BLaER1 treated with 17β-estradiol and CSF1 and Interleukin-3, amounts not matched to agents 10 nM and 100 nM (cell line): ENCODE data around the gene ACTN1.

ENCODE experiments used
- H3K27ac ChIP-seq, 11 experiments: shearing (Covaris generic); formaldehyde crosslinking; 2 replicates each; pipeline ENCODE4 v1.8.1; 2022
- H3K27me3 ChIP-seq, 11 experiments: shearing (Covaris generic); formaldehyde crosslinking; 2 replicates each; pipeline ENCODE4 v1.8.1; 2022
- H3K36me3 ChIP-seq, 11 experiments: shearing (Covaris generic); formaldehyde crosslinking; 2 replicates each; pipeline ENCODE4 v1.8.1; 2022
- H3K4me1 ChIP-seq, 10 experiments: shearing (Covaris generic); formaldehyde crosslinking; 2 replicates each; pipeline ENCODE4 v1.8.1; 2022
- H3K4me2 ChIP-seq, 11 experiments: shearing (Covaris generic); formaldehyde crosslinking; 2 replicates each; pipeline ENCODE4 v1.8.1; 2022
- H3K4me3 ChIP-seq, 10 experiments: shearing (Covaris generic); formaldehyde crosslinking; 2 replicates each; pipeline ENCODE4 v1.8.1; 2022
- H3K9ac ChIP-seq, 11 experiments: shearing (Covaris generic); formaldehyde crosslinking; 2 replicates each; pipeline ENCODE4 v1.8.1; 2022
- H3K9me3 ChIP-seq, 11 experiments: shearing (Covaris generic); formaldehyde crosslinking; replicated peaks in 1 of 11; 2 replicates each; pipeline ENCODE4 v1.8.1; 2022
- H4K20me1 ChIP-seq, 11 experiments: shearing (Covaris generic); formaldehyde crosslinking; 2 replicates each; pipeline ENCODE4 v1.8.1; 2022
- Cebpa-rat ChIP-seq, 11 experiments: shearing (Covaris generic); IDR thresholded peaks; 2 replicates each; pipeline ENCODE4 v1.8.1; 2022

The ACTN1 gene

DNA sequence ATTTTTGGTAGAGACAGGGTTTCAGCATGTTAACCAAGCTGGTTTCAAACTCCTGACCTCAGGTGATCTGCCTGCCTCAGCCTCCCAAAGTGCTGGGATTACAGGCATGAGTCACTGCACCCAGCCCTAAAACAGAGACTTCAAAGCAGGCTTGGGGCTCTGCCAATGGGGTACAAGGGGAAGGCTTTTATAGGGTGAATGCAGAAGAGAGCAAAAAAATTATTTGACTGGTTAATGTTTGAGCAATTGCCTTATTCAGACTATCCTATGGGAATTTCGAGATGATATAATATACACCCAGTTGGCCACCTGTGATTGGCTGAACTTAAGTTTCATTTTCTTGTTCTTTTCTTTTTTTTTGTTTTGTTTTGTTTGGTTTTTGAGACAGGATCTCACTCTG is 31.5 kb upstream of the ACTN1 start:
- Histone ChIP-seq H3K27me3 (no peaks in the 10 kb centered on the region), H3K36me3 (no peaks in the 10 kb centered on the region), H3K27ac (no peak overlapping the region), H3K9me3 (no peaks in the 10 kb centered on the region), H3K4me3 (no peak overlapping the region), H3K4me1 (peaks cover 9 to 32% (median 23%) of the 10 kb centered on the region in 10 experiments), H3K4me2 (no peak overlapping the region), H3K9ac (no peak overlapping the region), H4K20me1 (no peaks in the 10 kb centered on the region)
- no peak for TF ChIP-seq Cebpa-rat (IDR thresholded peaks at IDR 0.05)

DNA sequence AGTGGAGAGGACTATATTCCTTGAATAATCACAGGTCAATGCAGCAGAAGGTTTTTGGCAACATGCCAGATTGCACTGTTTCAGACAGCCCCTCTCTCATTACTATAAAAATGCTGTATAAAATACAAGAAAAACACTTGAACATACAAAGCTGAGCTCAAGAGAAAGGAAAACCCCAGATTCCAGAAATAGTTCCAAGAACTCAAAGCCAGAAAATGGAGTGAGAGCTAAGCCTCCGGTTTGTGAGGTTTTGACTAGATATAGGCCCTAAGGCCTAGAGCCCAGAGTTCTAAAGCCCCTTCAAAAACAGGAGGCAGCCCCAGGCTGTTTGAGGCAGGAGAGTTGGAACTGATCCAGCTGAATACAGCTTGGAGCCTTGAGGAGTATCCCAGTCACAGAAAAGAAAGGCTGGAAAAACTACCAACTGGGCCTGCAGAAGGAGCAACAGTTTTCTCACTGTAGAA is 29.4 kb upstream of the ACTN1 start:
- no peaks in the 10 kb centered on the region for H3K9me3 ChIP-seq
- no peak overlapping the region for H3K9ac ChIP-seq
- no peaks in the 10 kb centered on the region for H3K27me3 ChIP-seq
- peaks cover 0 to 15% (median 9%) of the 10 kb centered on the region in 10 experiments; a peak in 15 of 20 replicates for H3K4me1 ChIP-seq
- no peaks in the 10 kb centered on the region for H4K20me1 ChIP-seq
- TF ChIP-seq Cebpa-rat (IDR thresholded peaks at IDR 0.05), result no peak
- H3K4me2 ChIP-seq, result no peak overlapping the region
- no peaks in the 10 kb centered on the region for H3K36me3 ChIP-seq
- H3K27ac ChIP-seq, result no peak overlapping the region
- H3K4me3 ChIP-seq, result no peak overlapping the region

DNA sequence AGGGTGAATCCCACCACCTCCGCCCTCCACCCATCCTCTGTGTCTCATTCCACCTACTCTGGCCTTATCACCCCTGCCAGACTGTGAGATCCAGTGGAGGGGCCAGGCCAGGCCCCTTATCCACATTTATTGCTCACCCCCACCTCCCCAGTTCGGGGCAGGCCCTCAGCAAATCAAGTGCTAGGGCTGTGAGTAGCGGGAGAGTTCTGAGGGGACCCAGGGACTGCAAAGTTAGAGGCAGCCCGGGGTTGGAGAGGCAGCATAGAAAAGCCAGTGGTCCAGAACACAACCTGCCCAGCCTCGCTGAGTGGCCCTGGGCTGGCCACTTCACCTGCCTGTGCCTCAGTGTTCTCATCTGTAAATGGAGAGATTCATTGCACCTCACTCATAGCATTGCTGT is 27.2 kb upstream of the ACTN1 start:
- Histone ChIP-seq H3K4me3 (no peak overlapping the region), H4K20me1 (no peaks in the 10 kb centered on the region), H3K27ac (no peak overlapping the region), H3K4me2 (no peak overlapping the region), H3K36me3 (no peaks in the 10 kb centered on the region), H3K9me3 (no peaks in the 10 kb centered on the region), H3K27me3 (no peaks in the 10 kb centered on the region), H3K4me1 (no peaks in the 10 kb centered on the region), H3K9ac (no peak overlapping the region)
- TF ChIP-seq Cebpa-rat (IDR thresholded peaks at IDR 0.05), result no peak

DNA sequence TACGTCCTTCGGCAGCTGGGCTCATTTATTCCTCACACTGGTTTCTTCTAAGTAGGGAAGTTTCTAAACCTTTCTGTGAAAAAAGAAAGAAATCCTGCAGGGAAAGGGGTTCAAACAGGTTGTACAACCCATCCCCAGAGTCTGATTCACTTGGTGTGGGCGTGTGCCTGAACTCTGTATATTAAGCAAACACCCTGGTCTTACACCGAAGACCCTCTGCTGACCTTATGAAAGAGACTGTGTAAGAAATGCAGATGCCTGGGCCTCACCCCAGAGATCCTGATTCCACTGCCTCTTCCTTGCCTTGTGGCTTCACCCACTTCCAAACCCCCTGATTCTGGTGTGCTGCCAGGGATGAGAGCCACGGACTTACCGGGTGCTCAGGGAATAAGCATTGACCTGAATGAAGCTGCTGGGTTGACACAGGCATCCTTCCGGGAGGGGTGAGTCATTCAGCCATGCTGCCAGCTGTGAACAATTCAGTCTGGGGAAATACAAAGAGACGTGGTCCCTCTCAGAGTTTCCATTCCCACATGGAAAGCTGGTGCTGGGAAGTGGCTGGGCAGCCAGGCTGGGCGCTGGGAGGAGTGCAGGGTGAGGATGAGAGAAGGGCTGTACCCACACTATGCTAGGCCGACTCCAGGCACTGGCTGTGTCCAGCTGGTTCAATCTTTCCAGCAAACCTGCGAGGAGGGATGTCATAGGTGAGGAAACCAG is 26.5 kb upstream of the ACTN1 start:
- Histone ChIP-seq H3K27ac (no peak overlapping the region), H4K20me1 (no peaks in the 10 kb centered on the region), H3K4me1 (no peaks in the 10 kb centered on the region), H3K9me3 (no peaks in the 10 kb centered on the region), H3K36me3 (no peaks in the 10 kb centered on the region), H3K4me2 (no peak overlapping the region; a peak in 1 of 22 replicates), H3K9ac (no peak overlapping the region), H3K4me3 (no peak overlapping the region), H3K27me3 (no peaks in the 10 kb centered on the region)
- no peak for TF ChIP-seq Cebpa-rat (IDR thresholded peaks at IDR 0.05)

DNA sequence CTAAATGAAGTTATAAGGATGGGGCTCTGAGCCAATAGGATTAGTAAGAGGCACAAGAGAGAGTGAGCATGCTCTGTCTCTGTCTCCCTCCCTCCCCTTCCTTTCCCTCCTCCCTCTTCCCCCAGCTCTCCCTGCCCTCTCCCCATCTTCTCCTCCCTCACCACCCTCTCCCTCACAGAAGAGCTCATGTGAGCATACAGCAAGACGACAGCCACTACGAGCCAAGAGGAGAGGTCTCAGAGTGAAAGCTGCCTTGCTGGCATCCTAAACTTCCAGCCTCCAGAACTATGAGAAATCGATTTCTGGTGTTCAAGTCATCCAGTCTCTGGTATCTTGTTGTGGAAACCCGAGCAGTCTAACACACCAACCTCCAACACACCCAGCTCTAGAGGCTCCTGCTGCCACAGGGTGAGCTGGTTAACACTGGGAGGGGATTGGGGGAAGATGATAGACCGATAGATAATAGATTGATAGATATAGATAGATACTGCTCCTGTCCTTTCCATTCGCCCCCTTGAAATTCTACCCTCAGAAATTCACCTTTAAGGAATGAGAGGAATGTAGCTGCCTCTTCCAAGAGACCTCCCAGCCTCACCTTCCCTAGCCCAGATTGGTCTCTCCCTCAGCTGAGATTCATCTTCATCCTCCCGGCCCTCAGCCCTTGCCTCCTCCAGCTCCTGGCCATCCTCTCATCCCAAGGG is 25.8 kb upstream of the ACTN1 start:
- no peaks in the 10 kb centered on the region for H3K9me3 ChIP-seq
- no peak overlapping the region for H3K9ac ChIP-seq
- no peak for TF ChIP-seq Cebpa-rat (IDR thresholded peaks at IDR 0.05)
- H3K4me3 ChIP-seq, result no peak overlapping the region
- H3K36me3 ChIP-seq, result no peaks in the 10 kb centered on the region
- no peak overlapping the region for H3K4me2 ChIP-seq
- H3K27me3 ChIP-seq, result no peaks in the 10 kb centered on the region
- H3K27ac ChIP-seq, result no peak overlapping the region
- H3K4me1 ChIP-seq, result no peaks in the 10 kb centered on the region
- H4K20me1 ChIP-seq, result no peaks in the 10 kb centered on the region

DNA sequence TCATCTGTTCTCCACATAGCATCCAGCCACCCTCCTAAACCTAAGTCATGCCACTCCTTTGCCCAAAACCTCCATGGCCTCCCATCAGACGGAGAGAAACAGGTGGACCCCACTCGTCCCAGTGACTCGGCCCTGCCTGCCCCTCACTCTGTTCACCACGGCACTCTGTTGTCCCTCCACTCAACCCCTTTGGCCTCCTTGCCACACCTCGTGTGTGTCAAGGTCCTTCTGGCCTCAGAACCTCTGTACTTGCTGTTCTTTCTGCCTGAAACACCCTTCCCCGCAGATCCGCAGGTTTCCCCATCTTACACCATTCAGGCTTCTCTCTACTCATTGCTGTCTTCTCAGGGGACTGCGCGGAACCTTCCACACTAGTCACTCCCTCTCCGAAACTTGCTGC is 24.5 kb upstream of the ACTN1 start:
- Histone ChIP-seq H3K4me2 (no peak overlapping the region), H3K27ac (no peak overlapping the region), H3K9me3 (no peaks in the 10 kb centered on the region), H3K36me3 (no peaks in the 10 kb centered on the region), H3K4me1 (no peaks in the 10 kb centered on the region), H3K9ac (no peak overlapping the region), H3K4me3 (no peak overlapping the region), H4K20me1 (no peaks in the 10 kb centered on the region), H3K27me3 (no peaks in the 10 kb centered on the region)
- TF ChIP-seq Cebpa-rat (IDR thresholded peaks at IDR 0.05), result no peak

DNA sequence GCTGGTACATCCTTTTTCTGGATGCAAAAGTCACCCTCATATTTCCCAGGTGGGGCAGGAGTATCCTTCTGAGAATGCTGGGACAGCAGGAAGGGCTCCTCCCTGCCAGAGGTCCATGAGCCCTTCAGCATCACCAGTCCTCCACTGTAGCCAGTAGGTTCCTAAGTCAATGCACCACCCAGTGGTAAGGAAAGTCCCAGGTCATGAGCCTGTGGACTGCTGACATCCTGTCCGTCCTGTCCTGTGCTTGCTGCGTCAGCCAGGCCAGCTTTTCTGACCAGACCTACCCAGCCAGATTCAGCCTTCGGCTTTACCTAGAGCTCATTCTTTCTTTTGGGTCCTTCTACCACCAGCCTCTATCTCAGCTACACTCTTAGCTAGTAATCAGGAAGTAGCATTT is 23.0 kb upstream of the ACTN1 start:
- no peak for TF ChIP-seq Cebpa-rat (IDR thresholded peaks at IDR 0.05)
- H3K4me1 ChIP-seq, result no peaks in the 10 kb centered on the region
- H3K4me2 ChIP-seq, result no peak overlapping the region
- H3K36me3 ChIP-seq, result no peaks in the 10 kb centered on the region
- no peak overlapping the region for H3K27ac ChIP-seq
- H4K20me1 ChIP-seq, result no peaks in the 10 kb centered on the region
- H3K4me3 ChIP-seq, result no peak overlapping the region
- H3K9ac ChIP-seq, result no peak overlapping the region
- H3K9me3 ChIP-seq, result no peaks in the 10 kb centered on the region
- H3K27me3 ChIP-seq, result no peaks in the 10 kb centered on the region

DNA sequence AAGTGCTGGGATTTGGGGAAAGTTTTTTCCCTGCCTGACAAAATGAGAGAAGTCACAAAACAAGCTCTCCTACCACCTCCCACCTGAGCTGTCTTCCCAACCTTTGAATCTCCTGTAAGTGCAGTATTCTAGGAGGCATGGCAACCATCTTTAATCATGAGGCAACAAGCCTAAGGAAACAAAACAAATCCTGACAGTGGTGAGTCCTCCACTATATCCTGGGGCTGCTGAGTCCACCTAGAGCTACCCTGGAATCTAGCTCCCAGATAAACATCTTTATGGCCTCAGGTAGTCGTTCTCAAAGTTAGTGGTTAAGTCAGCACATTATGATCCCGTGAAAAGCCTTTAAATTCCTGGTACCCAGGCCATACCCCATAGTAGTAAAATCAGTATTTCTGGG is 22.3 kb upstream of the ACTN1 start:
- H3K4me2 ChIP-seq, result no peak overlapping the region
- no peaks in the 10 kb centered on the region for H4K20me1 ChIP-seq
- TF ChIP-seq Cebpa-rat (IDR thresholded peaks at IDR 0.05), result no peak
- H3K4me1 ChIP-seq, result no peaks in the 10 kb centered on the region
- H3K36me3 ChIP-seq, result no peaks in the 10 kb centered on the region
- H3K27ac ChIP-seq, result no peak overlapping the region
- no peak overlapping the region for H3K4me3 ChIP-seq
- no peak overlapping the region for H3K9ac ChIP-seq
- no peaks in the 10 kb centered on the region for H3K9me3 ChIP-seq
- H3K27me3 ChIP-seq, result no peaks in the 10 kb centered on the region

DNA sequence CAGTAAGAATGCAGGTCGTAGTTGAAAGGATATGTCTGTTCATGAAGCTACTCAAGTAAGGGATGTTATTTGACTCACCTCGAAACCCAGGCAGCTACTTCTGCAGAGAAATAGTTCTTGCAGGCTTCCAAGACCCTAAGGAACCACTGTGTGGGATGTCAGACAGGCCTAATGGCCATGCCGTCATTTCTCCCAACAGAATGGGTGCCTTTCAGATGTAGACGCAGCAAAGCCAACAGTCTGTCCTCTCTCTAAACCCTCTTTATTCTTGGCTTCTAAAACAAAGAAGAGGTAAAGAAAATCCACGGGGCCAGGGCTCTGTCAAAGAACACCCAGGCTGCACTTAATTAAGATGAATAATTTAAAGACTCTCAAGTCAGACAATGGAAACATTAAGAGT is 19.0 kb upstream of the ACTN1 start:
- Histone ChIP-seq H3K27ac (no peak overlapping the region), H3K36me3 (no peaks in the 10 kb centered on the region), H4K20me1 (no peaks in the 10 kb centered on the region), H3K9ac (no peak overlapping the region), H3K4me2 (no peak overlapping the region), H3K4me1 (peaks cover 0 to 9% (median 4%) of the 10 kb centered on the region in 10 experiments; a peak in 10 of 20 replicates), H3K9me3 (no peaks in the 10 kb centered on the region), H3K4me3 (no peak overlapping the region), H3K27me3 (no peaks in the 10 kb centered on the region)
- TF ChIP-seq Cebpa-rat (IDR thresholded peaks at IDR 0.05), result no peak

DNA sequence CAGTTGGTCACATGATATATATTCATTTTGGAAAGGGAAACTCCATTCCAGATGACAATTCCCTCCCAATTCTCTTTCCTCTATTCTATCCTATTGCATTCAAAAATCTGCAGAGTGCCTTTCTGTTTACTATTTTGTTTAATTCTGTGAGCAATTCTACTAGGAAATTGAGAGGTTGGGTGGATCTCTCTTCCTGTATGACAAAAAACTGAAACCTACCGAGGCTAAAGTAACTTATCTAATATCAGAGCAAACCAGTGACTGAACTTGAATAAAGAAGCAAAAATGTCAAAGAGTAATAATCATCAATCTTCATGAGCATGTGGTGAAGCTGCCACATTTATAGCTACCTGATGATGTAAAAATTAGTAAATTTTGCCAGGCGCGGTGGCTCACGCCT is 16.6 kb upstream of the ACTN1 start:
- Histone ChIP-seq H3K27ac (no peak overlapping the region), H3K9me3 (no peaks in the 10 kb centered on the region), H3K4me1 (peaks cover 0 to 11% (median 7%) of the 10 kb centered on the region in 10 experiments; a peak in 10 of 20 replicates)

More for the DNA sequence above, 16.6 kb upstream of the ACTN1 start:
- no peaks in the 10 kb centered on the region for H4K20me1 ChIP-seq
- no peak overlapping the region for H3K4me3 ChIP-seq
- no peak for TF ChIP-seq Cebpa-rat (IDR thresholded peaks at IDR 0.05)
- no peaks in the 10 kb centered on the region for H3K36me3 ChIP-seq
- no peak overlapping the region for H3K9ac ChIP-seq
- no peaks in the 10 kb centered on the region for H3K27me3 ChIP-seq
- H3K4me2 ChIP-seq, result no peak overlapping the region
